GM21529 (cell line): Measurements from ENCODE around the gene ALMS1.
A peak's percentile ranks its signal among the peaks of the same experiment; 100 is the strongest.
"Not testable (repeated sequence)": the region's sequence is repeated elsewhere in the genome, so short reads cannot be mapped to it uniquely, and the experiment has no call there.

Experiments
- ATAC-seq: cut with Tn5 transposase; IDR thresholded peaks from one replicate; pipeline ENCODE4 v1.9.1; 2021; ENCODE audit not compliant: unreplicated experiment

ALMS1 gene

GRCh38 chr2:73611193-73611592 lies 225.6 kb downstream of the ALMS1 start:
- peak; percentile 74 for ATAC-seq

- ATAC-seq = no peak
Measured at GRCh38 chr2:73611867-73612266, 226.2 kb downstream of the ALMS1 start.

- peak; percentile 53 for ATAC-seq
Measured at GRCh38 chr2:73614105-73614504, 228.5 kb downstream of the ALMS1 start.

- ATAC-seq = no peak
Measured at GRCh38 chr2:73614997-73615396, 229.4 kb downstream of the ALMS1 start.

- not testable (repeated sequence) for ATAC-seq
Measured at GRCh38 chr2:73619925-73620324, 234.3 kb downstream of the ALMS1 start.

GRCh38 chr2:73624036-73624435 lies 238.4 kb downstream of the ALMS1 start:
- ATAC-seq = not testable (repeated sequence)

GRCh38 chr2:73624625-73625024 lies 239.0 kb downstream of the ALMS1 start:
- ATAC-seq = not testable (repeated sequence)

- not testable (repeated sequence) for ATAC-seq
Measured at GRCh38 chr2:73626237-73626636, 240.6 kb downstream of the ALMS1 start.

- ATAC-seq = peak; percentile 83
Measured at GRCh38 chr2:73628493-73628892, 242.9 kb downstream of the ALMS1 start.

- ATAC-seq = not testable (repeated sequence)
Measured at GRCh38 chr2:73630662-73631266, 245.1 kb downstream of the ALMS1 start.

- not testable (repeated sequence) for ATAC-seq
Measured at GRCh38 chr2:73636977-73637376, 251.3 kb downstream of the ALMS1 start.

GRCh38 chr2:73638429-73638828 lies 252.8 kb downstream of the ALMS1 start:
- no peak for ATAC-seq

GRCh38 chr2:73640511-73640911 lies 254.9 kb downstream of the ALMS1 start:
- no peak for ATAC-seq

GRCh38 chr2:73640946-73641766 lies 255.5 kb downstream of the ALMS1 start:
- ATAC-seq = no peak

- no peak for ATAC-seq
Measured at GRCh38 chr2:73641767-73642062, 256.1 kb downstream of the ALMS1 start.

- ATAC-seq = no peak
Measured at GRCh38 chr2:73642338-73643018, 256.8 kb downstream of the ALMS1 start, which contains the start of gene NAT8. Gene NAT8 (minus strand): TSS chr2:73642422. CDS start chr2:73641628, 794 bp downstream.

GRCh38 chr2:73647690-73648089 lies 262.1 kb downstream of the ALMS1 start:
- not testable (repeated sequence) for ATAC-seq

GRCh38 chr2:73651591-73652230 lies 266.1 kb downstream of the ALMS1 start:
- ATAC-seq = no peak

- no peak for ATAC-seq
Measured at GRCh38 chr2:73652348-73652747, 266.7 kb downstream of the ALMS1 start.

- ATAC-seq = no peak
Measured at GRCh38 chr2:73654175-73654574, 268.5 kb downstream of the ALMS1 start.
